GM21528 (cell line): ENCODE results near the gene MALAT1.

ENCODE experiments used
- ATAC-seq: cut with Tn5 transposase; IDR thresholded peaks from one replicate; pipeline ENCODE4 v1.9.1; 2021; ENCODE audit warnings: mild to moderate bottlenecking, moderate library complexity; ENCODE audit not compliant: unreplicated experiment, low FRiP score

Gene MALAT1

DNA sequence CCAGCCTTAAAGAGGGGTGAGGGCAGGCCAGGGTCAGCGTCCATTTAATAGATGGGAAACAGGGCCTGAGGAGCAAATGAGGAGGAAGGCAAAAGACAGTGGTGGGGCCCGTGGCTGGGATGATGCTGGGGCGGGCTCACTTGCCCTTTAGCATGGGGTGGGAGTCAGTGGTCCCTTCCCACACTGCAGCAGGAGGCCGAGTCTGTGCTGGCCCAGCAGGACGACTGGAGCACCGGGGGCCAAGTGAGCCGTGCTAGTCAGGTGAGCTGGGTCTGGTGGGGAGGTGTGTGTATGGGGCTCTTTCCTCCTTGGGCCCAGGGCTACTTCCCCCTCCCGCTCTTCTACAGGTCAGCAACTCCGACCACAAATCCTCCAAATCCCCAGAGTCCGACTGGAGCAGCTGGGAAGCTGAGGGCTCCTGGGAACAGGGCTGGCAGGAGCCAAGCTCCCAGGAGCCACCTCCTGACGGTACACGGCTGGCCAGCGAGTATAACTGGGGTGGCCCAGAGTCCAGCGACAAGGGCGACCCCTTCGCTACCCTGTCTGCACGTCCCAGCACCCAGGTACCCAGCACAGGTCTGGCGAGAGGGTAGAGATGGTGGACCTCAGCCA lies 38.9 kb downstream of the MALAT1 start:
- no peak for ATAC-seq

DNA sequence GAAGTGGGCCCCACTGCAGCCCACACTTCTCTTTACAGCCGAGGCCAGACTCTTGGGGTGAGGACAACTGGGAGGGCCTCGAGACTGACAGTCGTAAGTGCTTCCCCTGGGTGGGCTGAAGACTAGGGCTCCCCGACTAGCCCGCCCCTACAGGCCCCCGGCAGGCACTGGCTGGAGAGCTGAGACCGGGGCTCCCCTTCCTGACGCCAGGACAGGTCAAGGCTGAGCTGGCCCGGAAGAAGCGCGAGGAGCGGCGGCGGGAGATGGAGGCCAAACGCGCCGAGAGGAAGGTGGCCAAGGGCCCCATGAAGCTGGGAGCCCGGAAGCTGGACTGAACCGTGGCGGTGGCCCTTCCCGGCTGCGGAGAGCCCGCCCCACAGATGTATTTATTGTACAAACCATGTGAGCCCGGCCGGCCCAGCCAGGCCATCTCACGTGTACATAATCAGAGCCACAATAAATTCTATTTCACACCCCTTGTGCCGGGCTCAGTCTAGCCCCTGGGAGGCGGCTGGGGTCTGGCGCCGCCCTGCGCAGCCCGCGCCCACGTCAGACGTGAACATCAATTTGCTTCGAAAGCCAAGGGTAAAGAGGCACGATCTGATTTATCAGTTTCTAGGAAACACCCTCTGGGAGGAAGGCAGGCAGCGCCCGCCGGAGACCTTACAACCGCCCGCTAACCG lies 39.5 kb downstream of the MALAT1 start:
- no peak for ATAC-seq

DNA sequence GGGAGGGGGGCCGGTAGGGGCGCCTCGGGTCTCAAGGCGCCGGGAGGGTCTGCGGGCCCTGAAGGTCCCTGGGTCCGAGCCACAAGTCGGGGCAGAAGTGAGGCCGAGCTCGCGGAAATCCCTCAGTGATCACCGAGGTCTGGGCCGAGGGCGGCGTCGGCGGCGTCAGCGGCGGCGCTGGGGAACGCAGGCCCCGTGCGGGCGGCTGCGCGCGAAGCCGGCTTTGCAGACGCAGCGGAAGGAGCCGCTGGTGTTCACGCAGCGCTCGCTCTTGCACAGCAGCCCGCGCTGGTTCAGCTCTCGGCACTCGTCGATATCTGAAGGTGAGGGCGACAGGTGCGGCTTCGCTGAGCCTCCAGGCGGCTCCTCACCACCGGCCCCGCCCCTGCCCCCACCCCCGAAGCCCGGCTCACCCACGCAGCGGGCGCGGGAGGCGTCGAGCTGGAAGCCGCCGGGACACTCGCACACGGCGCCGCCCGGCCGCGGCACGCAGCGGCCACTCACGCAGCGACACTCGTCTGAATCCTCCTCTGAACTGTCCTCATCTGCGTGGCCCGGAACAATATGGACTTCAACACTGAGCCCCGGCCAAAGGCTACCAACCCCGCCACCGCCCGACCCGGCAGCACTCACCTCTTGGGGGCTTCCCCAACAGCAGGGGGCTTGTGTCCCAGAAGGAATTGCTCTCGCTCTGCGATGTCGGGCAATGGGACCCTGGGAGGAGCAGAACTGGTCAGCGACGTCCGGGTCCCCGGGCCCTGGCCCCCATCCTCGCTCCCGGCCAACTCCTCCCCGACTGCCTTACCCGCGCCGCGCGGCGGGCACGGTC lies 40.3 kb downstream of the MALAT1 start:
- no peak for ATAC-seq

DNA sequence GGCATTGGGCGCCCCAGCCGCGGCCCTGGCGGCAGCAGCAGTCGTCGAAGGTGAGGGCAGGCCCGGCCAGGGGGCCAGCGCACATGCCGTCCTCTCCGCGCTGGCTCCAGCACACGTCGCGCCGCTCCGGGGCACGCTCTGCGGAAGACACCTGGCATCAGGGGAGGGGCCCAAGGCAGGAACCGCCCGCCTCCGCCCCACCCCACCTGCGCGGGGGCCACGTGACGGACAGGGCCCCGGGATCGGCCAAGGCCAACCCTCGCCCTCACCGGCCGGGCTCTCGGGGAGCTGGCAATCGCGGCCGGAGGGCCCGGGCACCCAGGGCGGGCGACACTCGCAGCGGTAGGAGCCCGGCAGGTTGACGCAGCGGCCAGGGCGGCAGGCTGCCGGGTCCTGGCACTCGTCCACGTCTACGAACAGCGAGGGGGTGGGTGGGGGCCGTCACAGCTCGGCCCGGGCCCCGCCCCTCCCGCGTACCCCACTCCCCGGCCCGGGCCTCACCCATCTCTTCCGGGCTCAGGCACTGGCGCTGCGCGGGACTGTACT lies 41.0 kb downstream of the MALAT1 start:
- peak; percentile 2 for ATAC-seq

DNA sequence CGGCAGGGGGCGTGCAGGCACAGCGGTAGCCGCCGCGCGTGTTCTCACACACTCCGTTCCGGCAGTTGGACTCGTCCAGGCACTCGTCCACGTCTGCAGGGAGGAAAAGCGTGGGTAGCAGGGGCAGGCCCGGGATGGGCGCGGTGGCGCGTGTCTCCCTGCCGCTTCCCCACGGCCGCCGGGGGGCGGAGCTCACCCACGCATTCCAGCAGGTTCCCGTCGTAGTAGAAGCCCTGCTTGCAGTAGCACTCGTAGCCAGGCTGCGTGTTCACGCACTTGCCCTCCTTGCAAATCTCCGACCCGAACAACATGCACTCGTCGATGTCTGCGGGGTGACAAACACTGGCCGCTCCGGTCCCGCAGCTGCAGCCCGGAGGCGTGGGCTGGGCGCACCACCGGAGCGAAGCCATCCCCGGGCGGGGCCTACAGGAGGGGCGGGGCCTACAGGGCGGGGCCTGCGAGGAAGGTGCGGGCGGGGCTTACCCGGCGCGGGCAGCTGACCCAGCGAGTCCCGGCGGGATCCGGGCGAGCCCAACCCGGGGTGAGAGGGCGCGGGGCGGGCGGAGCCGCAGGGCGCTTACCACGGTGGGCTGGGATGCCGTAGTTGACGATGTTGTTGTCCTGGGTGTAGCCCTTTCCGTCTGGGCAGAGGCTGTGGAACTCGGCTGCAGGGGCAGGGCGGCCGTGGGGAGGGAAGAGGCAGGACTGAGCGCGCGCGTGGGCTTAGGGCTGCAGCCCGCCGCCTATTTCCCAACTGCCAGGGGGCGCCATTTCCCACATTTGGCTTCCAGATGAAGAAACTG lies 41.6 kb downstream of the MALAT1 start:
- peak; percentile 56 for ATAC-seq

DNA sequence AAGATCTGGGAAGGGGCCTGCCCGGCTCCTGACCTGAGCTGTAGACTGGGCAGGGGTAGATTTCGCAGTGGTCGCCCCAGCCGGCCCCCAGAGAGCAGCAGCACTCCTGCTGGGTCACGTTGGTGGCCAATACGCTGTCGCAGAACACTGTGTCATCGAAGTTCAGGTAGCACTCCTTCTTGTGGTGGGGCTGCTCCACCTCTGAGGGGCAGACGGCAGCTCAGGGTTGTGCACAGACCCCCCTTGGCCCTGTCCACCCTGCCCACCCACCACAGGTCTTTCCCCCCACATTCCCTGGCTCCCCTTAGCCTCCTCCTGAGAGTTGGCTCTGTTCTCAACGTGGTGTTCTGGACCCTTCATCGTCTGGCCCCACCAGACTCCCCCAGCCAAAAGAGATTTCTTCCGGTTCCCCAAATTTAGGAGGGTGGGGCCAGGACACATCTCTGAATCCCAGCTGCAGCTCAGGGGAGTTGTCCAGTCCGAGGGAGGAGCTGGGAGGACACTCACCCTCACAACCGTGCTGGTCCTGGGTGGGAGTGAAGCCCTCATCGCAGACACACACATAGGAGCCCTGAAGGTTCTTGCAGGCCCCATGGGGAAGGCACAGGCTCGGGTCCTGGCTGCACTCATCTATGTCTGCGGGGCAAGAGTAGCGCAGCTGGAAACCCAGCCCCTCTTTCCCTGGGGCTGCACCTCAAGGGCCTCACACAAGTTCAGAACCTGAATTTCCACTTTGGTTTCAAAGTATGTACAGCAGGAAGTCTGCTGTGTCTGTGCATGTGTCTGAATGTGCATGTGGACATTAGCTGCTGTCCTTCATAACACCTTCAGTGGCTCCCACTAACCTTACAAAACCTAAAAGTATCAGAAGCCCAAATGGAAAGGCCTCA lies 42.5 kb downstream of the MALAT1 start:
- no peak for ATAC-seq

DNA sequence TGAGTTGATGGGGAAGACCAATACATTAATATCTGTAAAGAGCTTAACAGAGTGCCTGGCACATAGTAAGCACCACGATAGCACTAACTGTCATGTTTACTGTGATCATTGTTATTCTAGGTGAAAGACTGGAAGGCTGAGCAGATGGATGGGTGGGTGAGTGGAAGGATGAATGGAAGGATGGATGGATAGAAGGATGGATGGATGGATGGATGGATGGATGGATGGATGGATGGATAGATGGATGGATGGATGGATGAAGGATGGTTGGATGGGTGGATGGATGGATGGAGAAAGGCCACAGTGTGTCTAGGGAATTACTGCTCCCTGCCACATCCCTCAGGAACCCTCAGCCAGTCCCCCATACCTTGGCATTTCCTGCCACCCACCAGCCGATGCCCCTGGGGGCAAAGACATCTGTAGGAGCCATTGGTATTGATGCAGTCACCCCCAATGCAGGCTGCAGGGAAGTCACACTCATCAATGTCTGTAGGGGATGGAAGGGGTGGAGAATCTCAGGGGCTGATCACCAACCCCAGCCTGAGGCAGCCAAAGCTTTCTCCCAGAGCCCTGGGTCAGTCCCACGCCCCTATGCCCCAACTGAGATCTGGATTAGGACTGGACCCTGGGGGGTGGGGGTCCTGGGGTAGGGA lies 44.0 kb downstream of the MALAT1 start:
- no peak for ATAC-seq

DNA sequence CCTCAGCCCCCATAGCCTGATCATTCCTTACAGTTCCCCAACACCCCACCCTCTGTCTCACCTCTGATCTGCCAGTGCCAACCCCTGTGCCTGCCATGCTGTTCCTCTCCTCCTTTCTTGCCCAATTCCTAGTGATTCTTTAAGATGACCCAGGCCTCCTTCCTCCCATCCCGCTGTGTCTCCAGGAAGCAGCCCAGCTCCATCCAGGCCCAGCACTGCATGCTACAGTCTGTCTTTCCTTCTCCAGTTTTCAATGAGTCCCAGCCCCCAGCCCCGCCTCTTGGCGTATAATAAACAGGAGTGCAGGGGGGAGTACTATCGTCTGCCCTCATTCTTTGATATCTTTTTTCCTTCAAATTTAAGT lies 47.0 kb downstream of the MALAT1 start:
- no peak for ATAC-seq

DNA sequence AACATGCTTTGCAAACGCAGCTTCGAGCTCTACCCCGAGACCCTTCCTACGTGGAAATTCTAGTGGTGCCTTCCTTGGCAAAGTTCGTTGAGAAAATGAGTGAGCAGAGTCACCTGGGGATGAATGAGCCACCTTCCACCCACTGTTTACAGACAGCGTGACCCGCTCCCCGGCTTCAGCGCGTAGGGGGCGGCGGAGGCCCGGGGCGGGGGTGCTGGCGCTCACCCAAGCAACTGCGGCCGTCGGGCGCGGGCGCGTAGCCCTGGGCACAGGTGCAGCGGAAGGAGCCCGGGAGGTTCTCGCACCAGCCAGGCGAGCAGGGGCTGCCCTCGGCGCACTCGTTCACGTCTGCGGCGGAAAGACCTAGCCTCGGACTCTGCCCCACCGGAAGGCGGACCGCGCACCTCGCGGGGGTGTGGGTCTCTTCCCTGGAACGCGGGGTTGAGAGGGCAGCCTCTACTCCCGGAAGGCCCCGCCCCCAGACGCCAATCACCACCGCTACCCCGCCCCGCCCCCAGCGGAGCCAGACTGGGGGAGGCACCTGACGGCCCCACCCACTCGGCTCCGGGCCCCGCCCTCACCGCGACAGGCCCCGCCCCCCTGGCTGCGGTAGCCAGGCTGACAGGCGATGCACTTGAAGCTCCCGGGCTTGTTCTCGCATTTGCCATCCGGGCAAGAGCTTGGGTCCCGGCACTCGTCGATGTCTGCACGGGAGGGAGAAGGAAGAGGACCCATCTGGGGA lies 47.5 kb downstream of the MALAT1 start:
- ATAC-seq: peak; percentile 57

DNA sequence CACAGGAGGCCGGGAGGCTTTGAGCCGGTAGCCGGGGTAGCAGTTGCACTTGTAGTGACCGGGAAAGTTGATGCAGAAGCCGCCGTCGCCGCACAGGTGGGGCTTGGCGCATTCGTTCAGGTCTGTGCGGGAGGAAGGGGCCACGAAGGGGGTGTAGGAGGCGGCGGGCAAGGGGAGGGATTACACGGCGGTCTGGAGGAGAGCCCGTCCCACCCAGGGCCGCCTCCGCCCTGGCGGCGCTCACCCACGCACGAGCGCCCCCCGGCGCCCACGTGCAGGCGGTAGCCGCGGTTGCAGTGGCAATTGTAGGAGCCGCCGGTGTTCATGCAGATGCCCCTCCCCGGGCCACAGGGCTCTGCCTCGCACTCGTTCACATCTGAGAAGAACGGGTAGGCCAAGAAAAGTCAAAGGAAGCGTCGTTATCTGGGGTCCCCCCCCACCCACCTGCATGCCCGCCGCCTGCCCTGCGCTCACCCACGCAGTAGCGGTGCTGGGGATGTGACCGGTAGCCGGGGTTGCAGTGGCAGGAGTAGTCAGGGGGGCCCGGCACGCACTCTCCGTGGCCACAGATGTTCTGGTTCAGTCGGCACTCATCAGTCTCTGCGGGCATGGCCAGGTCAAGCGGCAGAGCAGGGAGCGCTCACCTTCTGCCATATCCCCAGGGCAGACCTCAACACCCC lies 48.7 kb downstream of the MALAT1 start:
- ATAC-seq: no peak

DNA sequence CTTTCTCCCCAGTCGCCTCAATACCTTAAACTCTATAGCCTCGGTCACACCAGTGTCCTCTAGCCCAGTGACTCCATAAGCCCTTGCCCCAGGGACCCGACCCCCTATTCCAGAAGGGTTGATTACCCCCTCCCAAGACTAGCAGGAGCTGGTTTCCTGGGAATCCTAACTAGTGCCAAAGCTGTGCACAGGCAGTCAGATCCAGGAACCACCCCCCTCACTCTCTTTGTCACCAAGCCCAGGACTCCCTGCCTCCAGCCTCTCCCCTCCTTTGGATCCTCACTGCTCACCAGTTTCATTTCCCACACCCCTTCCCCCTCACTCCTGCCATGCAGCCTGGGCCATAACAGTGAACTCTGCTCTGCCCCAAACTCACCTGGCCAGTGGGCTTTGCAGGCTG lies 49.5 kb downstream of the MALAT1 start:
- no peak for ATAC-seq

DNA sequence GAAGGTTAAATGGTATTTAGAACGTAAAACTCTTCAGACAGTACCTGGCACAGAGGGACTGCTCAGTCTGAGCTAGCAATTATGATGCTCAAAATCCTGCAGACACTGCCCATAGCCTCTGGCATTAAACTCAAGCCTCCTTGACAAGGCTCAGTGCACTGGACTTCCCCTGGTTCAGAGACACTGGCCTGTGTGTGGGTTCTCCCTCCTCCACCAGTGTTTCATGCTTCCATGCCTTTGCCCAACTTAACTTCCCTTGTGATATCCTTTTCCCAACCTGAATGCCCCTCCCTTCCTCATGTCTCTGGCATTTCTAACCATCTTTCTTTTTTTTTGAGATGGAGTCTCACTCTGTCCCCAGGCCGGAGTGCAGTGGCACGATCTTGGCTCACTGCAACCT lies 50.3 kb downstream of the MALAT1 start:
- no peak for ATAC-seq

DNA sequence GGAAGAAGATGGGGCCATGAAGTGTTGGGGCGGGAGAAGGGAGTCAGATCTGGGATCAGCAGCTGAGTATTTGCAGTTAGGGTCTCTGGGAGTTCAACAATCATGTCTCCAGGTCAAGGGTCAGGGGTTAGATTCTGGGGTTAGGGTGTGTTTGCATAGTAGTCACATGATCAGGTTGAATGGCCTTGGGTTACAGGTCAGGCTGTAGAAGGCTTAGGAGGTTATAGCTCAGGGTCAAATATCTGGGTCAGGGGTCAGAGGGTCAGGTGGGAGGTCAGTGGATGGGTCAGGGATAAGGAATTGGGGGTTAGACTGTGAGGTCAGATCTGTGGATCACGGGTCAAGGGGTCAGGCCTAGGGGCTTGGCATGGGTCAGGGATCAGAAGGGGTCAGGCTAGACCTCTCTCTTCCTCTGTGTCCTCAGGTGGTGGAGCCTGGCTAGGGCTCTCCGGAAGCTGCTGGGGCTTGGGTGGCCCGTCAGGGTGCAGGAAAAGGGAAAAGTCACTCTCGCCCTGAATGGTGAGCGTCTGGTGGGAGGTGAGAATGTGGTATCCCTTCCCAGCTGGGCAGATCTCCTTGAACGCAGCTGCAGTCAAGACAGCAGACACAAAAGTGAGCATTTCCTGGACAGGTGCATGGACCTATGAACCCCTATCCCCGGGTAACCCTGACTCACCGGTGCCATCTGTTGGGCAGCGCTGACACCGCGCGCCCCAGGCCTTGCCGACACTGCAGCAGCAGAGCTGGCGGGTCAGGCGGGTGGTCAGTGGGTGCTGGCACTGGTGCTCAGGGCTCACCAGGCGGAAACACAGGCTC lies 52.9 kb downstream of the MALAT1 start:
- ATAC-seq: no peak

DNA sequence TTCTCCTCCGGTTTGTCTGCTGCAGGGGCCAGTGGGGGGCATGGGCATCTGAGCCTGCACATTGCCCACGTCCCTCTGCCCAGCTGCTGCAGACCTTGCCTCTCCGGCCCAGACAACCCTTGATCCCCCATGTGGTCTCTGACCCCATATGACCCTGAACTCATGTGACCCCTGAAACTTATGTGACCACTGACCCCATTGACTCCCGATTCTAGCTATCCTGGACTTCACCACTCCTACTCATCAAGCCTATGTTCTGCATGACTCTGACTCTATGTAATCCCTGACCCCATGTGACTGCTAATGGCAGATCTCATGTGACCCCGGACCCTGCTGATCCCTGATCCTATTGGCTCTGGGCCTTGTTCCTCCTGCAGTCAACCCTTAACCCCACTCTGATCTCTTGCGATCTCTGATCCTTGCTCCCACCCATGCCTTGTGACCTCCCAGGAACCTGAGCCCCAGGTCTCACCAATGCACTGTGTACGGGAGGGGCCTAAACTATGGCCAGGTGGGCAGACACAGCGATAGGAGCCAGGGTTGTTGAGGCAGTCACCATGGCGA lies 53.6 kb downstream of the MALAT1 start:
- no peak for ATAC-seq

DNA sequence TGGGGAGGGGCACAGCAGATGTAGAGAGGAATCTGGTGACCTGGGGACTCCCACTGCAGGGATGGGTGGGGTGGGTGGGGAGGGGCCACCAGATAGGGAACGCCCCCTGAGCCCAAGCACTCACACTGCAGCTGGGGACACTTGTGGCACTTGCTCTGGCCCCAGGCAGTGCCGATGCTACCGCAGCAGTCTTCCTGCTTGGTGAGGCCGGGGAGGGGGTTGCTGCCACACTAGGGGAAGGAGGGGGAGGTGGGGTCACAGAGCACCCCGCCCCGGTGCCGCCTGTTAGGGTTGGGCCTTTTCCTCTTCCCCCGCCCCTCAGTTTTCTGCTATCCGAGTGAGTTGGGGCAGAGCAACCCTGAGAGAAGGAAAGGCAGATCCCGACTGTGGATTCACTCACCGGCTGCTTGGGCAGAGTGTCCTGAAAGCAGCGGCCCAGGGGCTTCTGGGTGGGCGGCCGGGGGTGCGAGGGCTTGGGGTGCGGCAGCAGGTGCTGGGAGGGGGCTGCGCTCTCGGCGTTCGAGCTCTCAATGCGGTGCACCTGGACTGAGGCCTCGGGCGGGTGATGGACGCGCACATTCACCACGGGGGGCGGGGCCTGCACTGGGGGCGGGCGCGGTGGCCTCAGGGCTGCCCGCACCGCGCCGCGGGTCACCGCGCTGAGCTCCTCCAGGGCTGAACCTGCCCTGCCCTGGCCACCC lies 54.6 kb downstream of the MALAT1 start:
- ATAC-seq: no peak
